WTC11 (cell line): ENCODE results near the gene TRMT44. TPM values are rescaled to one million over a fixed set of nuclear protein-coding genes. Genes with fewer than 3 reads are reported as not detected.

Source experiments
- ATAC-seq: fragments of 200-7000 bp; cut with Tn5 transposase; 2 replicates; pipeline ENCODE4 v1.10.0; 2021; ENCODE audit warnings: mild to moderate bottlenecking, moderate library complexity
- CTCF ChIA-PET: fragments of 300-600 bp; sonication (Branson Sonifier 250); formaldehyde crosslinking; loops from one replicate; lab custom pipeline; 2021; ENCODE audit warnings: antibody characterized with exemption; lab: Charles Lee
- POLR2A ChIA-PET: fragments of 350-600 bp; sonication (Branson Sonifier 250); formaldehyde crosslinking; loops from one replicate; lab custom pipeline; 2021; ENCODE audit warnings: antibody characterized with exemption; lab: Charles Lee
- DNase-seq: peaks from one replicate; pipeline ENCODE4 v3.0.0; 2021; ENCODE audit warnings: low spot score
- H3K27ac Mint-ChIP-seq: 2 replicates; pipeline ENCODE4 v1.8.0; 2021; ENCODE audit warnings: mixed read lengths
- H3K27me3 Mint-ChIP-seq: 2 replicates; pipeline ENCODE4 v1.8.0; 2021; ENCODE audit warnings: low read depth, mild to moderate bottlenecking, moderate library complexity, mixed read lengths
- H3K36me3 Mint-ChIP-seq: 2 replicates; pipeline ENCODE4 v1.8.0; 2021; ENCODE audit warnings: mixed read lengths
- H3K4me1 Mint-ChIP-seq: 2 replicates; pipeline ENCODE4 v1.8.0; 2022; ENCODE audit warnings: mixed read lengths
- H3K4me3 Mint-ChIP-seq: 2 replicates; pipeline ENCODE4 v1.8.0; 2021; ENCODE audit warnings: mild to moderate bottlenecking, moderate library complexity, mixed read lengths
- H3K9me3 Mint-ChIP-seq: 2 replicates; pipeline ENCODE4 v1.8.0; 2021; ENCODE audit warnings: mixed read lengths
- ATF1 ChIP-seq: sonication (generic); formaldehyde crosslinking; IDR thresholded peaks from 2 replicates; pipeline ENCODE4 v1.8.1; 2023; ENCODE audit warnings: mild to moderate bottlenecking, moderate library complexity, missing genetic modification reagents
- EMX1 ChIP-seq: fragments of 250-450 bp; sonication (Bioruptor Pico); IDR thresholded peaks from 2 replicates; pipeline ENCODE4 v1.8.0; 2021; ENCODE audit warnings: mild to moderate bottlenecking
- FOXJ3 ChIP-seq: sonication (generic); formaldehyde crosslinking; IDR thresholded peaks from 2 replicates; pipeline ENCODE4 v1.9.0; 2021; ENCODE audit warnings: missing genetic modification reagents, mild to moderate bottlenecking, borderline replicate concordance
- FOXP1 ChIP-seq: sonication (generic); formaldehyde crosslinking; IDR thresholded peaks from 2 replicates; pipeline ENCODE4 v1.8.0; 2022; ENCODE audit warnings: missing genetic modification reagents, mild to moderate bottlenecking, moderate library complexity, borderline replicate concordance
- IRF1 ChIP-seq: sonication (generic); formaldehyde crosslinking; IDR thresholded peaks from 2 replicates; pipeline ENCODE4 v1.8.0; 2023; ENCODE audit warnings: missing genetic modification reagents
- MLX ChIP-seq: sonication (generic); formaldehyde crosslinking; IDR thresholded peaks from 2 replicates; pipeline ENCODE4 v1.8.1; 2023; ENCODE audit warnings: mild to moderate bottlenecking, missing genetic modification reagents, moderate library complexity
- MXD4 ChIP-seq: fragments of 250-450 bp; sonication (Bioruptor Pico); IDR thresholded peaks from 2 replicates; pipeline ENCODE4 v1.8.0; 2021; ENCODE audit warnings: mild to moderate bottlenecking, moderate library complexity, borderline replicate concordance
- NFATC4 ChIP-seq: fragments of 250-450 bp; sonication (Bioruptor Pico); IDR thresholded peaks from 2 replicates; pipeline ENCODE4 v1.9.0; 2021; ENCODE audit warnings: mild to moderate bottlenecking
- NFYB ChIP-seq: sonication (generic); formaldehyde crosslinking; conservative IDR thresholded peaks from 2 replicates; pipeline ENCODE4 v1.8.0; 2022; ENCODE audit warnings: low read depth, missing genetic modification reagents
- NR3C1 ChIP-seq: sonication (generic); formaldehyde crosslinking; conservative IDR thresholded peaks from 2 replicates; pipeline ENCODE4 v1.8.1; 2023; ENCODE audit warnings: low read depth, mild to moderate bottlenecking, missing genetic modification reagents
- RELA ChIP-seq: sonication (generic); formaldehyde crosslinking; IDR thresholded peaks from 2 replicates; pipeline ENCODE4 v1.8.1; 2022; ENCODE audit warnings: missing genetic modification reagents, mild to moderate bottlenecking, borderline replicate concordance
- SMAD3 ChIP-seq: sonication (generic); formaldehyde crosslinking; IDR thresholded peaks from 2 replicates; pipeline ENCODE4 v1.8.0; 2022; ENCODE audit warnings: missing genetic modification reagents, mild to moderate bottlenecking, borderline replicate concordance
- SOX15 ChIP-seq: fragments of 250-450 bp; sonication (Bioruptor Pico); IDR thresholded peaks from 2 replicates; pipeline ENCODE4 v1.9.0; 2021; ENCODE audit warnings: mild to moderate bottlenecking
- SP1 ChIP-seq: sonication (generic); formaldehyde crosslinking; conservative IDR thresholded peaks from 2 replicates; pipeline ENCODE4 v1.8.1; 2022; ENCODE audit warnings: missing genetic modification reagents
- USF1 ChIP-seq: sonication (generic); formaldehyde crosslinking; IDR thresholded peaks from 2 replicates; pipeline ENCODE4 v1.8.0; 2022; ENCODE audit warnings: mild to moderate bottlenecking, missing genetic modification reagents
- ZNF138 ChIP-seq: sonication (generic); formaldehyde crosslinking; conservative IDR thresholded peaks from 2 replicates; pipeline ENCODE4 v1.8.1; 2022; ENCODE audit warnings: mild to moderate bottlenecking, moderate library complexity, missing genetic modification reagents
- ZNF396 ChIP-seq: fragments of 250-450 bp; sonication (Bioruptor Pico); IDR thresholded peaks from 2 replicates; pipeline ENCODE4 v1.8.0; 2021; ENCODE audit warnings: mild to moderate bottlenecking, moderate library complexity, borderline replicate concordance
- ZNF423 ChIP-seq: fragments of 250-450 bp; sonication (Bioruptor Pico); IDR thresholded peaks from 2 replicates; pipeline ENCODE4 v2.1.2; 2022; ENCODE audit warnings: mild to moderate bottlenecking, moderate library complexity
- ZNF532 ChIP-seq: fragments of 250-450 bp; sonication (Bioruptor Pico); IDR thresholded peaks from 2 replicates; pipeline ENCODE4 v1.9.0; 2021; ENCODE audit warnings: mild to moderate bottlenecking, borderline replicate concordance
- total RNA-seq: library from RNA; stranded (reverse); gene quantifications from 3 replicates; pipeline ENCODE4 v1.2.3, GENCODE V29; 2021
- TF ChIP-seq, protein P1 (sequence below): fragments of 250-450 bp; sonication (Bioruptor Pico); IDR thresholded peaks from 2 replicates; pipeline ENCODE4 v1.9.0; 2021; ENCODE audit warnings: mild to moderate bottlenecking
- TF ChIP-seq, protein P2 (sequence below): sonication (generic); formaldehyde crosslinking; IDR thresholded peaks from 2 replicates; pipeline ENCODE4 v1.8.1; 2023; ENCODE audit warnings: mild to moderate bottlenecking, missing genetic modification reagents, moderate library complexity

TRMT44 gene
- total RNA-seq, 1 experiment from 2014 or later, result 28.4 TPM

DNA sequence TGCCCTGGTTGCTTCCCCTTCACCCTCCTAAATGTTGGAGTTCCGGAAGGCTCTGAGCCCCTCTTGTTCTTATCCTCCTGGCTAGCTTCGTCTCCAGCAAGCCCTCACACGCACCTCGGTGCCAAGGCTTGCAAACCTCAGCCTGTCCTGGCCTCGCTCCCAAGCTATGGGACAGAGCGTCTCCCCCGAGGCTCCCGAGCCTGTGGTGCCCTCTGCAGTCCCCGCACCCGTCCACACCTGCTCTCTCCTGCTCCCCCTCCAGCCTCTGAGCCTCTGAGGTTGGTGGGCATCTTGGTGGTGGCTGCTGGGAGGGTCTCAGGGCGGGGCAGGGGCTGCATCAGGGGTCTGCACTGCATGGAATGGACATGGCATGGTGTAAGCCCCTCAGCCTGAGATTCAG, 63.2 kb downstream of the TRMT44 start (continued):
- TF ChIP-seq MLX (CRISPR knock-in tag), result no peak
- TF ChIP-seq, protein P1, sequence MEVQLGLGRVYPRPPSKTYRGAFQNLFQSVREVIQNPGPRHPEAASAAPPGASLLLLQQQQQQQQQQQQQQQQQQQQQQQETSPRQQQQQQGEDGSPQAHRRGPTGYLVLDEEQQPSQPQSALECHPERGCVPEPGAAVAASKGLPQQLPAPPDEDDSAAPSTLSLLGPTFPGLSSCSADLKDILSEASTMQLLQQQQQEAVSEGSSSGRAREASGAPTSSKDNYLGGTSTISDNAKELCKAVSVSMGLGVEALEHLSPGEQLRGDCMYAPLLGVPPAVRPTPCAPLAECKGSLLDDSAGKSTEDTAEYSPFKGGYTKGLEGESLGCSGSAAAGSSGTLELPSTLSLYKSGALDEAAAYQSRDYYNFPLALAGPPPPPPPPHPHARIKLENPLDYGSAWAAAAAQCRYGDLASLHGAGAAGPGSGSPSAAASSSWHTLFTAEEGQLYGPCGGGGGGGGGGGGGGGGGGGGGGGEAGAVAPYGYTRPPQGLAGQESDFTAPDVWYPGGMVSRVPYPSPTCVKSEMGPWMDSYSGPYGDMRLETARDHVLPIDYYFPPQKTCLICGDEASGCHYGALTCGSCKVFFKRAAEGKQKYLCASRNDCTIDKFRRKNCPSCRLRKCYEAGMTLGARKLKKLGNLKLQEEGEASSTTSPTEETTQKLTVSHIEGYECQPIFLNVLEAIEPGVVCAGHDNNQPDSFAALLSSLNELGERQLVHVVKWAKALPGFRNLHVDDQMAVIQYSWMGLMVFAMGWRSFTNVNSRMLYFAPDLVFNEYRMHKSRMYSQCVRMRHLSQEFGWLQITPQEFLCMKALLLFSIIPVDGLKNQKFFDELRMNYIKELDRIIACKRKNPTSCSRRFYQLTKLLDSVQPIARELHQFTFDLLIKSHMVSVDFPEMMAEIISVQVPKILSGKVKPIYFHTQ (CRISPR knock-in tag), result no peak
- no peak for TF ChIP-seq SP1 (CRISPR knock-in tag)
- no peak for TF ChIP-seq RELA (CRISPR knock-in tag)
- no peak for TF ChIP-seq NFYB (CRISPR knock-in tag)
- TF ChIP-seq ATF1 (CRISPR knock-in tag), result no peak
- no peak for TF ChIP-seq NFATC4
- no peak for TF ChIP-seq NR3C1
- TF ChIP-seq EMX1 (CRISPR knock-in tag), result no peak

DNA sequence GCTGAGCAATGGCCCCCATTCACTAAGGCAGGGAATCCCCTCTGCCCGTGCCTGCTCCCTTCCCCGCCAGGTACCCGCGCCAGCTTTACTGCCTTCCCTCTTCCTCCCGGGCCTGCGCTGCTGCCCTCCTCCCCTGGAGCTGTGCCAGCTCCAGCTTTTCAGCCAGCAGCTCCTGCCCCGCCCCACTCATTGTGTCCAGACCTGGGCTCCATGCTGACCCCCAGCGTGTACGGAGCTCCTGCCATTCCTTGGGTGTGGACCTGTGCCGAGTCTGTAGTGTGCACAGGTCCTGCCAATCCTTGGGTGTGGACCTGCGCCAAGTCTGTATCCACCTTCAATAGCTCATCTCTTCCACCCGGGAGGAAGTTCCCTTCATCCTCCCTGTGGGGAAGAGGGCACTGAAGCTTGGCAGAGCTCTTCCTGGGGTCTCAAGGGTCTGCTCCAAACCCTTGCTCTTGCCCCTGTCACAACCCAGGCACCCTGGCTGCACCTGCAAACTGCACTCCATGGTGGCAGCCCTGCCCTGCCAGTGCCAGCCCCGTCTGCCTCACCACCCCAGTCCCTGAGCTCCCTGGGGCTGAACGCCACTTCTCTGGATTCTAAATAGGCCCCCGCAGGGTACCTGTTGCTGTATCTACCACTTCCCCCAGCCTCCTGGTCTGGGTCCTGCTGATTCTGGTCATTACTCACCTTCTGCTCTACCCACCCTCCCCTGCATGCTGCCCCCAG, 63.9 kb downstream of the TRMT44 start:
- H3K4me1 Mint-ChIP-seq, result peaks cover 26% of the 10 kb centered on the region
- DNase-seq (no peak), ATAC-seq (no peak)
- H3K4me3 Mint-ChIP-seq, result no peak overlapping the region
- peak overlapping the region; percentile 32; the same call in 1 of the 2 replicates for H3K27ac Mint-ChIP-seq
- no peak for TF ChIP-seq MXD4 (CRISPR knock-in tag)
- TF ChIP-seq FOXJ3 (CRISPR knock-in tag), result no peak
- no peak for TF ChIP-seq ZNF396 (CRISPR knock-in tag)
- TF ChIP-seq, protein P1 (CRISPR knock-in tag), result no peak
- TF ChIP-seq FOXP1 (CRISPR knock-in tag), result no peak
- no peak for TF ChIP-seq MLX (CRISPR knock-in tag)
- TF ChIP-seq SOX15 (CRISPR knock-in tag), result no peak
- no peak for TF ChIP-seq USF1
- no peak for TF ChIP-seq IRF1
- no peak for TF ChIP-seq SMAD3 (CRISPR knock-in tag)
- TF ChIP-seq ZNF532, result no peak
- TF ChIP-seq, protein P2, sequence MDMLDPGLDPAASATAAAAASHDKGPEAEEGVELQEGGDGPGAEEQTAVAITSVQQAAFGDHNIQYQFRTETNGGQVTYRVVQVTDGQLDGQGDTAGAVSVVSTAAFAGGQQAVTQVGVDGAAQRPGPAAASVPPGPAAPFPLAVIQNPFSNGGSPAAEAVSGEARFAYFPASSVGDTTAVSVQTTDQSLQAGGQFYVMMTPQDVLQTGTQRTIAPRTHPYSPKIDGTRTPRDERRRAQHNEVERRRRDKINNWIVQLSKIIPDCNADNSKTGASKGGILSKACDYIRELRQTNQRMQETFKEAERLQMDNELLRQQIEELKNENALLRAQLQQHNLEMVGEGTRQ, result no peak
- no peak for TF ChIP-seq ZNF138 (CRISPR knock-in tag)
- no peak for TF ChIP-seq ZNF423
- ChIA-PET CTCF (interaction anchor here (1.1 to 3.9 kb wide), 6 partner anchors 10 to 184 kb away, joined by 3 to 18 read pairs (median 4); no protein-coding TSS in a partner anchor), POLR2A (no interaction called here)
- peaks cover 8% of the 10 kb centered on the region; the same call in 1 of the 2 replicates for H3K36me3 Mint-ChIP-seq
- peaks cover 18% of the 10 kb centered on the region for H3K9me3 Mint-ChIP-seq
- H3K27me3 Mint-ChIP-seq, result peaks cover 2% of the 10 kb centered on the region; the same call in 1 of the 2 replicates
